BJ (cell line): Measurements from ENCODE around the gene POLR3A. TPM values are rescaled to one million over a fixed set of nuclear protein-coding genes. Genes with fewer than 3 reads are reported as not detected.
"Not testable (repeated sequence)": the region's sequence is repeated elsewhere in the genome, so short reads cannot be mapped to it uniquely, and the experiment has no call there.

Experiments
- CTCF ChIA-PET: fragments of 350-600 bp; formaldehyde crosslinking; extraction: SDS; loops from one replicate; lab custom pipeline; 2021; ENCODE audit warnings: antibody characterized with exemption, inconsistent platforms; lab: Yijun Ruan, JAX
- POLR2A ChIA-PET: fragments of 300-600 bp; sonication (Branson Sonifier 250); formaldehyde crosslinking; extraction: SDS; loops from one replicate; lab custom pipeline; 2021; ENCODE audit warnings: antibody characterized with exemption; lab: Charles Lee
- DNase-seq: peaks from one replicate; pipeline ENCODE4 v3.0.0-alpha.2; 2011; ENCODE audit warnings: low read depth
- H3K27me3 ChIP-seq: 2 replicates; pipeline ENCODE4 v1.6.0; 2011; ENCODE audit warnings: low read length; ENCODE audit not compliant: control insufficient read depth, insufficient read depth
- H3K36me3 ChIP-seq: 2 replicates; pipeline ENCODE4 v1.5.1; 2011; ENCODE audit warnings: low read length; ENCODE audit not compliant: control insufficient read depth, insufficient read depth
- H3K4me3 ChIP-seq: 2 replicates; pipeline ENCODE4 v1.5.1; 2011; ENCODE audit warnings: low read depth, mild to moderate bottlenecking, control low read depth, low read length
- CTCF ChIP-seq: IDR thresholded peaks from 2 replicates; pipeline ENCODE4 v1.5.1; 2011; ENCODE audit warnings: low read depth, mild to moderate bottlenecking, control low read depth, inconsistent platforms, low read length, moderate library complexity; ENCODE audit not compliant: insufficient read depth
- polyA plus RNA-seq: library from polyadenylated mRNA; depleted of rRNA; stranded (reverse); fragments of >200 nt; gene quantifications from 2 replicates; pipeline ENCODE4 v1.2.3, GENCODE V29; 2011

Gene POLR3A
- polyA plus RNA-seq, 1 experiment, result 12.7 TPM

- no peaks in the 10 kb centered on the region for H3K36me3 ChIP-seq
- CTCF ChIA-PET, result interaction anchor here (0.6 to 1.4 kb wide), 2 partner anchors 25 to 280 kb away, joined by 3 to 6 read pairs; no protein-coding TSS in a partner anchor
- no peaks in the 10 kb centered on the region for H3K27me3 ChIP-seq
- DNase-seq, result no peak
- POLR2A ChIA-PET, result no interaction called here
- no peak for TF ChIP-seq CTCF
- no peak overlapping the region for H3K4me3 ChIP-seq
Measured at GRCh38 chr10:78071140-78071856, 42.0 kb upstream of the POLR3A start.

- TF ChIP-seq CTCF, result no peak
- CTCF ChIA-PET, result interaction anchor here (0.6 kb wide), 1 partner anchor 281 kb away, joined by 3 read pairs; no protein-coding TSS in a partner anchor
- Histone ChIP-seq H3K27me3 (no peaks in the 10 kb centered on the region), H3K36me3 (no peaks in the 10 kb centered on the region), H3K4me3 (no peak overlapping the region)
- POLR2A ChIA-PET, result no interaction called here
- DNase-seq, result no peak
Measured at GRCh38 chr10:78070726-78071125, 41.4 kb upstream of the POLR3A start.

- DNase-seq, CTCF ChIA-PET, H3K27me3 ChIP-seq, POLR2A ChIA-PET, H3K36me3 ChIP-seq, H3K4me3 ChIP-seq: not testable (repeated sequence)
Measured at GRCh38 chr10:78070064-78070463, 40.7 kb upstream of the POLR3A start.

- no peak for DNase-seq
- TF ChIP-seq CTCF, result no peak
- ChIA-PET CTCF (interaction anchor here (0.9 to 1.3 kb wide), 2 partner anchors 22 to 136 kb away, joined by 3 to 4 read pairs; no protein-coding TSS in a partner anchor), POLR2A (no interaction called here)
- Histone ChIP-seq H3K27me3 (no peaks in the 10 kb centered on the region), H3K36me3 (no peaks in the 10 kb centered on the region), H3K4me3 (no peak overlapping the region)
Measured at GRCh38 chr10:78069151-78069550, 39.8 kb upstream of the POLR3A start.

- CTCF ChIA-PET, result interaction anchor here (1.6 kb wide), 1 partner anchor 20 kb away, joined by 10 read pairs; no protein-coding TSS in a partner anchor
- no peak for TF ChIP-seq CTCF
Measured at GRCh38 chr10:78066728-78067430, 37.6 kb upstream of the POLR3A start.

More at GRCh38 chr10:78066728-78067430, 37.6 kb upstream of the POLR3A start:
- H3K36me3 ChIP-seq, result no peaks in the 10 kb centered on the region
- H3K4me3 ChIP-seq, result no peak overlapping the region
- POLR2A ChIA-PET, result no interaction called here
- DNase-seq, result no peak
- H3K27me3 ChIP-seq, result no peaks in the 10 kb centered on the region
